SK-N-MC (cell line): ENCODE results near the gene NOB1.

Experiments
- EZH2 ChIP-seq: fragments of 200-600 bp; sonication (generic); IDR thresholded peaks from one replicate; pipeline ENCODE4 v1.6.1; 2017; ENCODE audit warnings: antibody characterized with exemption
- POLR2AphosphoS5 ChIP-seq: IDR thresholded peaks from 2 replicates; pipeline ENCODE4 v1.6.1; 2012; ENCODE audit warnings: mild to moderate bottlenecking, low read depth, low read length, borderline replicate concordance

DNA sequence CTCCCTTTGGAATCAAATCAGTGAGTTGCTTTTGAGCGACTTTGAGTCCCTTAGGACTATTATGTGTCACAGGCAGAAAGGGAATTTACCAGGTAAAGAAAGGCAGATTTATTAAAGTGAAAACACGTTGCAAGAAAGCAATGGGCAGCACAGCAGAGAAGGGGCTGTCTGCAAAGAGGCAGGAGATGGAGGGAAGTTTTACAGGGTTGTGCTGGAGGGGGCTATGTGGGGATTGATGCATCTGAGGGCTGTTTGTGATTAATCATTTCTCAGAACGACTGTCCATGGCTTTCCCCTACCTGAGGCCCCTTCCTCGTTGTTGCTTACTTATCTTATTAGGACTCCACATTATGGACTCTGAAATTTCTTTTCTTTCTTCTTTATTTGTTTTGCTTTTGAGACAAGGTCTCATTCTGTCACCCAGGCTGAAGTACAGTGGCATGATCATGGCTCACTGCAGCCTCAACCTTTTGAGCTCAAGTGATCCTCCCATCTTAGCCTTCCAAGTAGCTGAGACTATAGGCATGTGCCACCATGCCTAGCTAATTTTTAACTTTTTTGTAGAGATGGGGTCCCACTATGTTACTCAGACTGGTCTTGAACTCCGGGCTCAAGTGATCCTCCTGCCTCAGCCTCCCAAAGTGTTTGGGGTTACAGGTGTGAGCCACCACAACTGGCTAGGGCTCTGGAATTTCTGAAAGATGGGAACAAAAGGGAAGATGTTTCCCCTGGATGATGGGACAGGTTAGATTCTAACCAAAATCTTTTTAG is 12.9 kb upstream of the NOB1 start:
- no peak for TF ChIP-seq POLR2AphosphoS5
- TF ChIP-seq EZH2: no peak
